ENCODE measurements around the gene MITD1.

DNA sequence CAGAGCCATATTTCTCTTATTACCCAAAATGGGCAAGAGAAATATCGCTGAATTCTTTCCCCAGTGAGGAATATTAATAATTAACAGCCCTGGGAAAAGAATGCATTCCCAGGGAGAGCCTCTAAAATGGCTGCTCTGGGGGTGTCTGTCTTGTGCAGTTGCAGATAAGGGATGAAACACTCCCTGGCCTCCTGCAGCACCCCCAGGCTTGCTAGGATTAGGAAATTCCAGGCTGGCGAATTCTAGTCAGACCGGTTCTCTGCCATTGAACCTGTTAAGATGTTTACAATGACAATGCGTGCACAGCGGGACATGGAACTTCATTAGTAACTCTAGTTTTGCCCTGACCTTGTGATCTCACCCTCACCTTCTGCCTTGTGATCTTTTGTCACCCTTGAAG is 24.6 kb upstream of the MITD1 start:
- TF ChIP-seq CEBPB (IDR thresholded peaks at IDR 0.05; ENCODE audit: borderline replicate concordance, low read depth, low read length) (no peak), RXRA (CRISPR knock-in tag; IDR thresholded peaks at IDR 0.05) (no peak), MXD4 (CRISPR knock-in tag; IDR thresholded peaks at IDR 0.05) (no peak), HDAC6 (IDR thresholded peaks at IDR 0.05; ENCODE audit: low read depth, low read length) (no peak), NPAS2 (CRISPR knock-in tag; IDR thresholded peaks at IDR 0.05; ENCODE audit: borderline replicate concordance) (no peak), KAT7 (CRISPR knock-in tag; IDR thresholded peaks at IDR 0.05; ENCODE audit: borderline replicate concordance) (no peak)
- TF ChIP-seq, protein P1, sequence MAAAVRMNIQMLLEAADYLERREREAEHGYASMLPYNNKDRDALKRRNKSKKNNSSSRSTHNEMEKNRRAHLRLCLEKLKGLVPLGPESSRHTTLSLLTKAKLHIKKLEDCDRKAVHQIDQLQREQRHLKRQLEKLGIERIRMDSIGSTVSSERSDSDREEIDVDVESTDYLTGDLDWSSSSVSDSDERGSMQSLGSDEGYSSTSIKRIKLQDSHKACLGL (CRISPR knock-in tag; IDR thresholded peaks at IDR 0.05): no peak

Data from HepG2 (cell line).